DOHH2 (cell line): ENCODE data around the gene OTOF.

Source experiments
- H3F3A ChIP-seq: fragments of 200-600 bp; sonication (generic), shearing (Covaris generic); 2 replicates; pipeline ENCODE4 v1.6.0; 2016; ENCODE audit warnings: antibody characterized with exemption, mild to moderate bottlenecking; ENCODE audit not compliant: control insufficient read depth, insufficient read depth
- H3K27ac ChIP-seq: fragments of 200-600 bp; sonication (generic); 2 replicates; pipeline ENCODE4 v1.5.1; 2014; ENCODE audit warnings: low read depth, mild to moderate bottlenecking, low read length, moderate library complexity
- H3K27me3 ChIP-seq: fragments of 200-600 bp; sonication (generic); 2 replicates; pipeline ENCODE4 v1.6.1; 2014; ENCODE audit warnings: mild to moderate bottlenecking, low read length, mixed read lengths; ENCODE audit not compliant: control insufficient read depth
- H3K36me3 ChIP-seq: fragments of 200-600 bp; sonication (generic); 2 replicates; pipeline ENCODE4 v1.6.1; 2014; ENCODE audit warnings: mild to moderate bottlenecking, low read length, moderate library complexity, mixed read lengths; ENCODE audit not compliant: control insufficient read depth
- H3K4me1 ChIP-seq: fragments of 200-600 bp; sonication (generic); 2 replicates; pipeline ENCODE4 v1.6.1; 2014; ENCODE audit warnings: mild to moderate bottlenecking, low read length, mixed read lengths; ENCODE audit not compliant: control insufficient read depth
- H3K4me2 ChIP-seq: fragments of 200-600 bp; sonication (generic); 2 replicates; pipeline ENCODE4 v1.6.0; 2014; ENCODE audit warnings: mild to moderate bottlenecking, low read length, moderate library complexity
- H3K4me3 ChIP-seq: fragments of 200-600 bp; sonication (generic); 2 replicates; pipeline ENCODE4 v1.5.1; 2014; ENCODE audit warnings: mild to moderate bottlenecking, low read length, mixed read lengths
- H3K79me2 ChIP-seq: fragments of 200-600 bp; sonication (generic); 2 replicates; pipeline ENCODE4 v1.6.1; 2014; ENCODE audit warnings: mild to moderate bottlenecking, low read length, mixed read lengths; ENCODE audit not compliant: control insufficient read depth
- H3K9me2 ChIP-seq: fragments of 200-600 bp; sonication (generic); replicated peaks from 2 replicates; pipeline ENCODE4 v1.6.1; 2014; ENCODE audit warnings: mild to moderate bottlenecking, low read length, mixed read lengths; ENCODE audit not compliant: control insufficient read depth
- H3K9me3 ChIP-seq: fragments of 200-600 bp; sonication (generic); 2 replicates; pipeline ENCODE4 v1.6.1; 2014; ENCODE audit warnings: antibody characterized with exemption, low read length, mixed read lengths; ENCODE audit not compliant: control insufficient read depth, insufficient read depth
- H4K20me1 ChIP-seq: fragments of 200-600 bp; sonication (generic); 2 replicates; pipeline ENCODE4 v1.6.0; 2014; ENCODE audit warnings: low read depth, mild to moderate bottlenecking, antibody characterized with exemption, low read length, moderate library complexity; ENCODE audit not compliant: control insufficient read depth, insufficient read depth
- CTCF ChIP-seq: fragments of 200-600 bp; sonication (generic); IDR thresholded peaks from one replicate; pipeline ENCODE4 v1.5.1; 2014; ENCODE audit warnings: antibody characterized with exemption, mild to moderate bottlenecking, low read depth, low read length; ENCODE audit not compliant: poor library complexity, severe bottlenecking
- EZH2phosphoT487 ChIP-seq: fragments of 200-600 bp; sonication (generic); IDR thresholded peaks from 2 replicates; pipeline ENCODE4 v1.6.1; 2017; ENCODE audit warnings: borderline replicate concordance, mild to moderate bottlenecking, antibody characterized with exemption, low read length, moderate library complexity, mixed read lengths

The OTOF gene

DNA sequence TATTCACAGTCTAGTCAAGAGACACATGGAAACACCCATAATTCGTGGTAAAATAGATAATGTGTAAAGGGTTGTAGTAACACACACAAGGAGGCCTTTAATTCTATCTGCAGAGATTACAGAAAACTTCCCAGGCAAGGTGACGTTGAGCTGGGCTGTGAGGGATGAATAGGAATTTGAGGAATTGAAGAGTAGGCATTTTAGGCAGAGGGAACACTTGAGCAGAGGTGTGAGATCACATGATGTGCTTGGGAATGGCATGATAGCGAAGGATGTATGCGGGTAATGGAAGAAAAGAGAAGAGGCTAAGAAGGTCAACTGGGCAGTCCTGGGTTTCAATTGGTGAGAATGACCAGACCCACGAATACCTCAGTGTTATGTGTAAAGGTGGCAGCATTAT lies 56.0 kb downstream of the OTOF start:
- peaks cover 4% of the 10 kb centered on the region; the same call in 1 of the 2 replicates for H3K27me3 ChIP-seq
- H3K9me2 ChIP-seq: no peaks in the 10 kb centered on the region
- H3K79me2 ChIP-seq: no peaks in the 10 kb centered on the region
- TF ChIP-seq EZH2phosphoT487 (no peak), CTCF (no peak)
- H3K4me2 ChIP-seq: no peak overlapping the region
- no peaks in the 10 kb centered on the region for H3F3A ChIP-seq
- H4K20me1 ChIP-seq: peaks cover 2% of the 10 kb centered on the region; the same call in 1 of the 2 replicates
- H3K36me3 ChIP-seq: no peaks in the 10 kb centered on the region
- H3K4me3 ChIP-seq: no peak overlapping the region
- H3K27ac ChIP-seq: no peak overlapping the region
- no peaks in the 10 kb centered on the region for H3K9me3 ChIP-seq
- H3K4me1 ChIP-seq: no peaks in the 10 kb centered on the region

GRCh38 chr2:26414311-26414710 lies 63.6 kb downstream of the OTOF start:
- H3K27me3 ChIP-seq: peaks cover 11% of the 10 kb centered on the region; the same call in 1 of the 2 replicates
- H3K27ac ChIP-seq: no peak overlapping the region
- H3K4me1 ChIP-seq: no peaks in the 10 kb centered on the region
- no peaks in the 10 kb centered on the region for H3F3A ChIP-seq
- H3K4me2 ChIP-seq: no peak overlapping the region
- H3K79me2 ChIP-seq: no peaks in the 10 kb centered on the region
- no peaks in the 10 kb centered on the region for H3K9me3 ChIP-seq
- H3K4me3 ChIP-seq: no peak overlapping the region
- H3K9me2 ChIP-seq: no peaks in the 10 kb centered on the region
- H4K20me1 ChIP-seq: peaks cover 2% of the 10 kb centered on the region; the same call in 1 of the 2 replicates
- no peaks in the 10 kb centered on the region for H3K36me3 ChIP-seq
- TF ChIP-seq EZH2phosphoT487: no peak
- no peak for TF ChIP-seq CTCF

DNA sequence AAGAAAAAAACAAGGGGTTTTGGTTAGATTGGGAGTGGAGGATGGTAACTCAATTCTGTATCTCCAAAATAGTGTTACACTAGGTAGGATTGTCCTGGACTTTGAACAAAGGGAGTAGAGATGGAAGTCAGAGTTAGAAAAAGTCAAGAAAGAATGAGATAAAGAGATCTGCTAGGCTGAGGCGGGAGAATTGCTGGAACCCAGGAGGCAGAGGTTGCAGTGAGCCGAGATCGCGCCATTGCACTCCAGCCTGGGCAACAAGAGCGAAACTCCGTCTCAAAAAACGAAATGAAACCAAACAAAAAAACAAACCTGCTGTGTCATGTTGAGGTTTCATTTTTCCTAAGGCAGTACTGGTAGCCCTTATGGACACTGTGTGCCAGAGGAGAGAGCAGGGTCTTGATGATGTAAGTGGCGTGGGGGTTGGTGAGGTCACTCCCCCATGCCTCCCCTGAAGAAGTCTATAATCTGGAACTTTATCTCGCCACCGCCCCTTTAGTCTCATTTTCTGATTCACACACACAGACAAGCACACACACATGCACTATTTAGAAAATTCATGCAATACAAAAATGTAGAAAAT lies 65.7 kb downstream of the OTOF start:
- Histone ChIP-seq H3K79me2 (no peaks in the 10 kb centered on the region), H4K20me1 (no peaks in the 10 kb centered on the region), H3K4me3 (0 out of 2 replicates have a peak overlapping the region, but pooled peaks have one; percentile 19), H3K4me1 (no peaks in the 10 kb centered on the region), H3F3A (no peaks in the 10 kb centered on the region), H3K36me3 (no peaks in the 10 kb centered on the region), H3K9me2 (no peaks in the 10 kb centered on the region), H3K27me3 (peaks cover 16% of the 10 kb centered on the region), H3K4me2 (no peak overlapping the region), H3K9me3 (no peaks in the 10 kb centered on the region), H3K27ac (no peak overlapping the region)
- TF ChIP-seq CTCF (no peak), EZH2phosphoT487 (no peak)
